GM19239 (cell line): ENCODE measurements around the gene TMEM204.
"Not testable (repeated sequence)": the region's sequence is repeated elsewhere in the genome, so short reads cannot be mapped to it uniquely, and the experiment has no call there.

Experiments
- DNase-seq: peaks from one replicate; pipeline ENCODE4 v3.0.0; 2011; ENCODE audit warnings: low spot score; ENCODE audit not compliant: insufficient read length
- FAIRE-seq: peaks from 2 replicates; lab custom pipeline; 2011; peaks lifted over from hg19 to GRCh38; lab: Jason Lieb, UNC

Gene TMEM204

DNA sequence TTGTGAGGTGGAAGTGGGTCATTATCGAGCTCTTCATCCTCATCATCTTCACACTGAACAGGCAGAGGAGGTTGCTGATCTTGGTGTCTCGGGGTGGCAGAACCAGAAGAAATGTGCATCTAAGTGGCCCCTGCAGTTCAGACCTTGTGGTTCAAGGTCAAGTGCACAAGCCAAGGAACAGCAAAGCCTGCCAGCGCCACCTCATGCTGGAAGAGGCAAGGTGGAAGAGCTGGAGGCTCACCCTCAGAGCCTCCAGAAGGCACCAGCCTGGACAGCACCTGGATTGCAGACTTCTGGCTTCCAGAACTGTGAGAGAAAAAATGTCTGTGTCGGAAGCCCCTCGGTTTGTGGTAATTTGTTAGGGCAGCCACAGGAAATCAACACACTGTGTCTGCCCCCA is 45.7 kb downstream of the TMEM204 start:
- no peak for DNase-seq
- no peak for FAIRE-seq

DNA sequence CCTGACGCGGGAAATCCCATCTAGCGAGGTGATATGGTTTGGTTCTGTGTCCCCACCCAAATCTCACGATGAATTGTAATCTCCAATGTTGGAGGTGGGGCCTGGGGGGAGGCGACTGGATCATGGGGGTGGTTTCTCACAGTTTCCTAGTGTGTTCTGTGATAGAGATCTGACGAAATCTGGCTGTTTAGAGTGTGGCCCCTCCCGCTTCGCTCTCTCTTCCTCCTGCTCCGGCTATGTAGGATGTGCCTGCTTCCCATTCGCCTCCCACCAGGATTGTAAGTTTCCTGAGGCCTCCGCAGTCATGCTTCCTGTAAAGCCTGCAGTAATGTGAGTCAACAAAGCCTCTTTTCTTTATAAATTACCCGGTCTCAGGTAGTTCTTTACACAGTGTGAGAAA is 46.8 kb downstream of the TMEM204 start:
- FAIRE-seq (no peak), DNase-seq (no peak)

DNA sequence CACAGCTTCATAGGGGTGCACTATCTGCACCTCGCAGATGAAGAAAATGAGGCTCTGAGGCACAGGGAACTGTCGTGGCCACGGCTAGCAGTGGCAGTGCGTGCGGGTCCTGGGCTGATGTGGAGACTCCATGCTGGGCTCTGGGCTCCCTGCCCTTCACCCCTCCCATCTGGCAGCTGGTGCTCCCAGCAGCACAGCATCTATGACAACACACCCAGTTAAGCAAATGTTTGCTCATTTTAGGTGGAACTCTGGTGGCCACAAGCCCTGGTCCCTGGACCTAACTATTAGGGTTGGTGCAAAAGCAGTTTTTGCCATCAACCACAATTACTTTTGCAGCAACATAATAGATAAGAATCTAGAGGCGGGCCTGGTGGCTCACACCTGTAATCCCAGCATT is 47.5 kb downstream of the TMEM204 start:
- no peak for FAIRE-seq
- no peak for DNase-seq

DNA sequence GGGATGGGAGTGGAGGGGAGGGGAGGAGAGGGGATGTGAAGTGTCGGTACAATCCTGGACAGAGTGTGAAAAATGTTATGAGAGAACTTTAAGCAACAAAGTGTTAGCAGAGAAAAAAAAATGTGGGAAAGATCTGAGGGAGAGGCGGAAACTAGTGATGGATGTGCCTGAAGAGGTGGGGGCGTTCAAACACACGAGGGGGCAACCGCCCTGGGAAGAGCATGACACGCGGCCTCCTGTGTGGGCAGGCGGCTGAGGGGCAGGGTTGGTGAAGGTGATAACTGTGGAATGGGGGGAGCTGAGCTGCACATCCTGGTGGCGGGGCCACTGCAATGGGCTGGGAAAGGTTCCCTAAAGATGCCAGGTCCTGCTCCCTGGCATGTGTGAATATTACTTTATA is 48.3 kb downstream of the TMEM204 start:
- DNase-seq (no peak), FAIRE-seq (no peak)

DNA sequence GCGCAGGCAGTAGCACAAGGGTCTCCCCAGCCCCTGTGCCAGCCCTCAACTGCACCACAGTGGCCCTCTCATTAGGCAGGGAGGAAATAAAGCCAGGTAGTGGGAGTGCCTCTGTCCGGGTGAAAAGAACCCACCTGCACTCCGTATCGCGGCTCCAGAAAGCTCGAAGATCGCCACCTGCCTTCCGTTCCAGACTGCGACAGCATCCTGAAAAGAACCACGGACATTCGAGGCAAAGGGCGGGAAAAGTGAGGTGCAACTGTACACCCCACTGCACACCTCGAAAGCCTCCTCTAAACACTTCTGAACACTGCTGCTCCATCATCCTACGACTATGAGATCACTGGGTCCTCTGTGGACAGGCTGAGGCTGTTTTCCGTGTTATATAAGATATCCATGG is 49.7 kb downstream of the TMEM204 start:
- no peak for FAIRE-seq

DNA sequence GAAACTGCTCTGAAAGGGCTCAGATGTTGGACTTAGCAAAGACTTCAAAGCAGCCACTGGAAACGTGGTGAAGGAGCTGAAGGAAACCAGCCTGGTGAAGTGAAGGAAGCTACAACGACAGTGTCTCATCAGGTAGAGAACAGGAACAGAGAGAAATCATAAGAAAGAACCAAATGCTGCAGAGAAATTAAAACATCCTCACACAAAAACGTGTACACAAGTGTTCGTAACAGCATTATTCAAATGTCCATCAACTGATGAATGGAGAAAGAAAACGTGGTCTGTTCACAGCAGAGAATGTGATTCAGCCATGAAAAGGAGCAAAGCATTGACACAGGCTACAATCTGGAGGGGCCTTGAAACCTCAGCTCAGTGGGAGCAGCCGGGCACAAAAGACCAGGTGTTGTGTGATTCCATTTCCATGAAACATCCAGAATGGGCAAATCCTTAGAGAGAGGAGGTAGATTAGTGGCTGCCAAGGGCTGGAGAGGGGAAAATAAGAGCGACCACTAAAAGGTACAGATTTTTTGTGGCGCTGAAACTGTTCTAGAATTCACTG is 51.5 kb downstream of the TMEM204 start:
- FAIRE-seq = no peak

More for the DNA sequence above, 49.7 kb downstream of the TMEM204 start:
- no peak for DNase-seq

DNA sequence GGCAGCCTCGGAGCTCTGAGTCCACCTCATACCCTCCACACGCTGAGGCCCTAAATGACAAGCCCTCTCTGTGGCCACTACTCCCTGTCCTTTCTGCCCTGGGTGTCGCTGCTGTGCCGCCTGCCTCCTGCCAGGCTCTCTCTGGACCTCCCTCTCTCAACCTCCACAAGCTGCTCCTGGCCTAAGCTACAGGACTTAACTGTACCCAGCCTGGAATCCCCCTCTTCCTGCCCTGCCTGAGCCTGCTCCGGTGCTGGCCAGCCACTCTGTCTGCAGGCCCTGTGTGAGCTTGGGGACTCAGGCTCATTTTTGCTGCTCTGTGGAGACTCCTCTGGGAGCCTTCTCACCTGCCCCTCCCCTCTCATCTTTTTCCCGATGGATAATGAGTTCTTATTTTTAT is 56.9 kb downstream of the TMEM204 start:
- DNase-seq (no peak), FAIRE-seq (no peak)

More for the DNA sequence above, 51.5 kb downstream of the TMEM204 start:
- no peak for DNase-seq

DNA sequence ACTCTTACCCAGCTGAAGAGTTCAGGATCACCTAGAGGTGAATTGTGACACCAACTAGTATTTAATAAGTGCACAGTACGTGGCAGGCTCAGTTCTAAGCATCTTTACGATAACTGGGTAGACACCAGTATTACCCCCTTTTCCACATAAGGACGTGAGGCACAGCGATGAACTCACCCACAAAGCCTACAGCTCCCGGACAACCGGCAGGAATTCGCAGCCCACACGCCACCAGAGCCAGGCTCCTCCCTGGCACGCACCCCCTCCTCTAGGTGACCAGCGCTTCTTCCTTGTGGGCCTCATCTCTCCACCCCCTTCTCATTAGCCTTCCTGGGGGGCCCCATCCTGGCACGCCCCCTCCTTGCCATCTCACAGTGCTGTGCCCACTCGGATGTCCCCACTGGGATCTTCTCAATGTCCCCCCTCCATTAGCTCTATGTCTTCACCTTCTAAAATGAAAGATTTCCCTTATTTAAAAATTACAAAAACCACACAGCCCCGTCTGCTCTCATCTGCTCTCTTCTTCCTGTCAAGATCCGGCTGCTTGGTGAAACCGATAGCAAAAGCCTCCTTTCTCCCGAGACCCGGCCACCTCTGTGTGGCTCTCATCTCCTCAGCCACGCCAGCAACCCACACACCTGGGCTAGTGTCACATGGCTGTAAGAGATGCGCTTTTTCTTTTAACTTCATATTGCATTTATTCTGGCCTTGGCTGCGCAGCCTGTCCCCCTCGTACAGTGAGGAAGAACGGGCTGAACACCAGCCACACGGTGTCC is 57.7 kb downstream of the TMEM204 start:
- no peak for FAIRE-seq
- DNase-seq = no peak

DNA sequence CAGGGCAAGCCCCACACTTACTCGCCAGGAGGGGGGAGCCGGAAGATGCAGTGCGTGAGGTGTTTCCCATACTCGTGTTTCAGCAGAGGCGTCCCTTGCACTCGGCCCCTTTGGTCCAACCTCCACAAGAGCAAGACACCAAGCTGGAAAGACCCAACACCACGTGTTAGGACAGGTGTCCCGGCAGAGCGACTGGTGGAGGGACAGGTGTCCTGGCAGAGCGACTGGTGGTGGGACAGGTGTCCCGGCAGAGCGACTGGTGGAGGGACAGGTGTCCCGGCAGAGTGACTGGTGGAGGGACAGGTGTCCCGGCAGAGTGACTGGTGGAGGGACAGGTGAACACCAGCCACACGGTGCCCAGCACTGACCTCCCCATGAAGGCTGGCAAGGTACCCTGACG is 59.0 kb downstream of the TMEM204 start:
- no peak for FAIRE-seq

DNA sequence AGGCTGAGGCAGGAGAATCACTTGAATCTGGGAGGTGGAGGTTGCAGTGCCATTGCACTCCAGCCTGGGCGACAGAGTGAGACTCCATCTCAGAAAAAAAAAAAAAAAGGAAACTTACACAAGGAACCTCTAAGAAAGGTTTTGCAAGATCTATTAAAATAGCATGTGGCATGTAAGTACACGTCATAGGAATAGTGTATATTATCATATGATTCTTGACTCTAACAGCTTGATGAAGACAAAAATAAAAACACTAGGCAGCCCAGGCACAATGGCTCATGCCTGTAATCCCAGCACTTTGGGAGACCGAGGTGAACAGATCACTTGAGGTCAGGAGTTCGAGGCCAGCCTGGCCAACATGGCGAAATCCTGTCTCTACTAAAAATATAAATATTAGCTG is 62.0 kb downstream of the TMEM204 start:
- not testable (repeated sequence) for DNase-seq, FAIRE-seq

More for the DNA sequence above, 59.0 kb downstream of the TMEM204 start:
- no peak for DNase-seq

DNA sequence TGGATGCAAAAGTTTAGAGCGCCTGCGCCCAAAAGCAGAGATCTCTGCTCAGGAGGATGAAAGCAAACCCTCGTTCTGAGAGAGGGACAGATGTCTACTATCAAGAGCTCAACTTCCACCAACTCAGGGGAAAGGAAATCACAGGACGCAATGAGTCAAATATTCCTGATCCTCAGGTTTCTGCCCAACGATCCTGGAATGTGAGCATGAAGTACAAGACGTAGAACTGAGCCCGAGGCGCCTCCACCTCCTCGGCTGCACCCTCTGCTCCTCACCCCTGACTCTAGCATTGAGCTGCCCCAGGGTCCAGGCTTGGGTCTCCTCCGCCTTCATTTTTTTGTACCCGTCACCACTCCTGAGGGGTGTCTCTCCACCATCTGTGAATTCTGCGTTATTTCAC is 63.0 kb downstream of the TMEM204 start:
- no peak for FAIRE-seq
- no peak for DNase-seq

DNA sequence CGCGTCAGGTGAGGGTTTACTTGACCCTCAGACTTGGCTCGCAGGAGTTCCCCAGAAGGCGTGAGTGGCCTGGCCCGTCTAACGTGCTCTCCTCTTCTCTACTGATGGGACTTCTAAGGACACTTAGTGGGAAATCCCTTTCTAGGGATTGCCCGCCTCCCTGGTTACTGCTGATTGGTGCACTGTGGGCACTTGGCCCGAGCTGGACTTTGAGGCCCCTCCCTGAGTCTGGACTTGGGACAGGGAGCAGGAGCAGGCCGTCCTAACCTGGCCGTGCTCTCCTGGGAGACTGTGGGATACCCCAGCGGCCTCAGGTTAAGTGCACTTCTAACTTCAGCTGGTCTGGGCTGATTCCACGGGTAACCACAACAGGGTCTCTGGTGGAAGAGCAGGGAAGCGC is 63.7 kb downstream of the TMEM204 start:
- FAIRE-seq (no peak), DNase-seq (no peak)

DNA sequence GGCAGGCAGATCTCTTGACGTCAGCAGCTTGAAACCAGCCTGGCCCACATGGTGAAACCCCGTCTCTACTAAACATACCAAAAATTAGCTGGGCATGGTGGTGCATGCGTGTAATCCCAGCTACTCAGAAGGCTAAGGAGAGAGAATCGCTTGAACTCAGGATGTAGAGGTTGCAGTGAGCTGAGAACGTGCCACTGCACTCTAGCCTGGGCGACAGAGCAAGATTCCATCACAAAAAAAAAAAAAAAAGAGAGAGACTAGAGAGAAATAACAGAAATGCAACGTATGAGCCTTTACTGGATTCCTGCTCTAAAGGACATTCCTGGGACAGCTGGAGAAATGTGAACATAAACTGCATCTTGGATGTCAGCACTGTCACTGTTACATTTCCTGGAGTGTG is 67.6 kb downstream of the TMEM204 start:
- DNase-seq (no peak), FAIRE-seq (no peak)

DNA sequence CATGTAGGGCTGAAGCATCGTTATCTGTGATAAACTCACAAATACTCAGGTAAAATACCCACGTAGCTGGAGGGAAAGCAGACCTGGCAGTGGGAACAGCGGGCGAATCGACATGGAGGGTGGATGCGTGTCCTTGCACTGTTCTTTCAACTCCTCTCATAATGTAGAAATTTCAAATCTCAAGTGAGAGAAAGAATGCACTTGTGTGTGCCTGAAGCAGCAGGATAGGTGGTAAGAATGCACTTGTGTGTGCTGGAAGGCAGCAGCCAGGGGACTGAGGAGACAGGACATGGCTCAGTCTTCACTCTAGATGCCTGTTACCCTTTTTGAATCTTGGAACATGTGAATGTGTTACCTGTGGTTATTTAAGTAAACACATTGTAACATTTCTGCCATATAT is 68.0 kb downstream of the TMEM204 start:
- DNase-seq (no peak), FAIRE-seq (no peak)

DNA sequence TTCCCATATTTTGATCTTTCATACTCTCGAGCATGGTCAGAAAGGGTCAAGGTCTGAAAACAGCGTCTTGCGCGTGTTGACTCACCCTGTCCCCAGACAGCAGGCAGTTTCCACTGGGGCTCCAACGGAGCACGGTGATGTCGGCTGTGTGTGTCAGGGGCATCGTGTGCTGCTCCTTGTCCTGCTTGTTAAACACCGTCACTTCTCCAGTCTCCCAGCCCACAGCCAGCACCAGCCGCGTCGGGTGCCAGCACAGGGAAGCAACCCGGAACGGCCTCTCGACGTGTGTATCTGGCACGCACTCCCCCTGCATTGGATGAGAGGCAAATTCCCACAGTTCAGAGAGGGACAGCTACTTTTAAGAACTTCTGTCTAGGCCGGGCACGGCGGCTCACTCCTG is 68.8 kb downstream of the TMEM204 start:
- no peak for DNase-seq
- FAIRE-seq = no peak
